Fibroblast of lung (primary cell): ENCODE data around the gene HYAL1. TPM values are rescaled to one million over a fixed set of nuclear protein-coding genes. Genes with fewer than 3 reads are reported as not detected.

Experiments
- DNase-seq, 2 donors: peaks; one replicate each; pipeline versions ENCODE4 v3.0.0 to v3.0.0-alpha.2; 2010; ENCODE audit warnings: low read depth in 2 of 2
- H2AFZ ChIP-seq: 2 replicates; pipeline ENCODE4 v1.5.1; 2012; ENCODE audit warnings: low read length, control low read depth, inconsistent platforms
- H3K27ac ChIP-seq: 2 replicates; pipeline ENCODE4 v1.5.1; 2011; ENCODE audit warnings: low read length, control low read depth; ENCODE audit not compliant: insufficient read depth
- H3K27me3 ChIP-seq: 2 replicates; pipeline ENCODE4 v1.5.1; 2011; ENCODE audit warnings: mild to moderate bottlenecking, low read length; ENCODE audit not compliant: control insufficient read depth, insufficient read depth
- H3K36me3 ChIP-seq: 2 replicates; pipeline ENCODE4 v1.5.1; 2011; ENCODE audit warnings: low read length; ENCODE audit not compliant: control insufficient read depth, insufficient read depth
- H3K4me1 ChIP-seq: 2 replicates; pipeline ENCODE4 v1.5.1; 2011; ENCODE audit warnings: low read length; ENCODE audit not compliant: control insufficient read depth, insufficient read depth; ENCODE audit errors: extremely low read depth
- H3K4me2 ChIP-seq: 2 replicates; pipeline ENCODE4 v1.5.1; 2011; ENCODE audit warnings: low read length, control low read depth; ENCODE audit not compliant: insufficient read depth; ENCODE audit errors: extremely low read depth
- H3K4me3 ChIP-seq, 4 experiments: fragments of 200-600 bp in 1 of 4; sonication (generic) in 1 of 4; replicated peaks in 1 of 4; 2 replicates each; pipeline ENCODE4 v1.5.1; 2011 to 2016; ENCODE audit warnings: low read length in 4 of 4, low read depth in 3 of 4, mild to moderate bottlenecking in 3 of 4, control low read depth in 2 of 4, inconsistent platforms in 1 of 4, mixed read lengths in 1 of 4; ENCODE audit not compliant: insufficient read depth in 1 of 4; ENCODE audit errors: control extremely low read depth in 1 of 4
- H3K79me2 ChIP-seq: 2 replicates; pipeline ENCODE4 v1.5.1; 2012; ENCODE audit warnings: mild to moderate bottlenecking, low read length, inconsistent platforms; ENCODE audit not compliant: control insufficient read depth, insufficient read depth
- H3K9ac ChIP-seq: 2 replicates; pipeline ENCODE4 v1.5.1; 2011; ENCODE audit warnings: mild to moderate bottlenecking, low read length, control low read depth; ENCODE audit not compliant: insufficient read depth
- H3K9me3 ChIP-seq: 2 replicates; pipeline ENCODE4 v1.5.1; 2012; ENCODE audit warnings: low read depth, low read length; ENCODE audit not compliant: control insufficient read depth, insufficient read depth
- H4K20me1 ChIP-seq: 2 replicates; pipeline ENCODE4 v1.5.1; 2011; ENCODE audit warnings: low read length; ENCODE audit not compliant: control insufficient read depth, insufficient read depth; ENCODE audit errors: extremely low read depth
- CTCF ChIP-seq, 2 donors: IDR thresholded peaks in 1 of 2; conservative IDR thresholded peaks in 1 of 2; 1 replicate in 1 of 2; 2 replicates in 1 of 2; pipeline ENCODE4 v1.5.1; 2011 to 2012; ENCODE audit warnings: low read length in 2 of 2, control low read depth in 1 of 2, inconsistent platforms in 1 of 2, low read depth in 1 of 2, mild to moderate bottlenecking in 1 of 2
- EZH2 ChIP-seq: IDR thresholded peaks from 2 replicates; pipeline ENCODE4 v1.5.1; 2012; ENCODE audit warnings: low read length, control low read depth, mild to moderate bottlenecking; ENCODE audit errors: missing control alignments
- polyA plus RNA-seq, 2 donors: library from polyadenylated mRNA; depleted of rRNA in 1 of 2; stranded (reverse) in 1 of 2; unstranded in 1 of 2; fragments of >200 nt; gene quantifications; 2 replicates each; pipeline ENCODE4 v1.2.1, GENCODE V29; 2011 to 2012; ENCODE audit warnings: missing spikeins in 1 of 2
- total RNA-seq: library from RNA; depleted of rRNA; stranded (reverse); fragments of >200 nt; gene quantifications from 2 replicates; pipeline ENCODE4 v1.2.1, GENCODE V29; 2014

Gene HYAL1
- total and polyA plus RNA-seq, 2 donors (not counting 1 experiment from before 2014, with no cell fraction given), result 1.3 to 2.5 TPM

- peaks cover 15% of the 10 kb centered on the region for H3K4me1 ChIP-seq
- no peaks in the 10 kb centered on the region for H3K79me2 ChIP-seq
- H3K4me2 ChIP-seq, result peak overlapping the region; percentile 93
- H3K4me3 ChIP-seq, result peak overlapping the region; percentile 65 to 92 (median 88)
- no peaks in the 10 kb centered on the region for H3K27me3 ChIP-seq
- H2AFZ ChIP-seq, result no peak overlapping the region
- H3K36me3 ChIP-seq, result peaks cover 2% of the 10 kb centered on the region
- no peak for DNase-seq
- TF ChIP-seq CTCF (conservative IDR thresholded peaks at IDR 0.05 in 1 of 2, IDR thresholded peaks at IDR 0.05 in 1 of 2; ENCODE audit: low read depth in 1 of 2, low read length in 2 of 2) (peak in 1 of 2 donors; percentile 17), EZH2 (no peak)
- no peaks in the 10 kb centered on the region for H4K20me1 ChIP-seq
- H3K9me3 ChIP-seq, result no peaks in the 10 kb centered on the region
- peak overlapping the region; percentile 92 for H3K27ac ChIP-seq
- H3K9ac ChIP-seq, result peak overlapping the region; percentile 84
These were observed 5.3 kb downstream of the HYAL1 start for GRCh38 chr3:50297896-50298725.

DNA sequence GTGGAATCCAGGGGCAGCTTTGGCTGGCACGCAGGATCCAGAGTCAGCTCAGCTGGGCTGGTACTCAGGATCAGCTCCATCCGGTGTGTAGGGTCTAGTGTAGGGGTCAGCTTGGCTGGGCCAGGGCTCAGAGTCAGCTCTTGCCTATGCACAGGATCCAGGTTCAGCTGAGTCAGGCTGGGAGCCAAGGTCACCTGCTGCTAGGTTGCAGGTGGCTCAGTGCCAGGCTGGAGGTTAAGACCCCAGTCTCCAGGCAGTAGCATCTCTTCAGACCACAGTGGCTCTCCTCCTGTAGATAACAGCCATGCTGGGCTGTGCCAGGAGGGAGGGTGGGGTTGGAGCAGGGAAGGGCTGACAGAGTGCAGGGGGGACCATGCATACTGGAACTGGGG lies 6.0 kb downstream of the HYAL1 start:
- Histone ChIP-seq H3K4me3 (no peak overlapping the region), H2AFZ (no peak overlapping the region), H3K27me3 (no peaks in the 10 kb centered on the region), H3K9me3 (no peaks in the 10 kb centered on the region), H3K79me2 (no peaks in the 10 kb centered on the region), H3K4me1 (peaks cover 20% of the 10 kb centered on the region), H3K4me2 (no peak overlapping the region), H4K20me1 (no peaks in the 10 kb centered on the region), H3K9ac (no peak overlapping the region), H3K27ac (no peak overlapping the region), H3K36me3 (peaks cover 2% of the 10 kb centered on the region)
- no peak for DNase-seq
- no peak for TF ChIP-seq EZH2
- TF ChIP-seq CTCF (conservative IDR thresholded peaks at IDR 0.05 in 1 of 2, IDR thresholded peaks at IDR 0.05 in 1 of 2; ENCODE audit: low read depth in 1 of 2, low read length in 2 of 2), result no peak

DNA sequence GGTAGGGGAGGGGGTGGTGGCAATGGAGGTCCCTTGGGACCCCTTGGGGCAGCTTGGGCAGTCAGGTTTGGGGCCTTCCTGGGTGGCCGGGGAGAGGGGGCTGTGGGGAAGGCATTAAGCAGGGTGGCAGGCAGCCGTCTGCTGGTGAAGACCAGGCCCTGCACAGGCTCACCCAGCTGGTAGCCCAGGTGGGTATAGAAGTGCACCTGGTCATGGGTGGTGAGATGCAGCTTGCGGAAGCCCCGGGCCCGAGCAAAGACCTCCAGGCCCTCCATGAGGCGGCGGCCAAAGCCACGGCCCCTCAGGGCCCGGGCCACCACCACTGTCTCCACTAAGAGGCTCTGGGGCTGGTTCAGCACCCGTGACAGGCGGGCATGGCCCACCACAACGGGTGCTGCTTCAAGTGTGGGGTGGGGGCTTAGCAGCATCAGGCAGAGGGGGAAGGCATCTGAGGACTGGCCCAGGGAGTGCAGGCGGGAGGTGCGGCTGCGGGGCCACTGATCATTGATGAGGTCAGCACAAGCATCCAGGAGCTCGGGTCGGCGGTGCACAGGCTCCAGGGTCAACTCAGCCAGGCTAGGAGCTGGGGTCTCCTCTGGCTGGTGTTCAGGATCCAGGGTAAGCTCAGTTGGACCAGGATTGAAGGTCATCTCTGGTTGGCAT lies 6.5 kb downstream of the HYAL1 start:
- peaks cover 2% of the 10 kb centered on the region for H3K36me3 ChIP-seq
- H3K4me3 ChIP-seq, result no peak overlapping the region
- H3K4me2 ChIP-seq, result no peak overlapping the region
- no peak overlapping the region for H3K27ac ChIP-seq
- H3K4me1 ChIP-seq, result peaks cover 20% of the 10 kb centered on the region
- no peak for DNase-seq
- TF ChIP-seq EZH2, result no peak
- TF ChIP-seq CTCF (conservative IDR thresholded peaks at IDR 0.05 in 1 of 2, IDR thresholded peaks at IDR 0.05 in 1 of 2; ENCODE audit: low read depth in 1 of 2, low read length in 2 of 2), result no peak
- no peaks in the 10 kb centered on the region for H4K20me1 ChIP-seq
- H3K79me2 ChIP-seq, result peaks cover under 1% of the 10 kb centered on the region
- H3K9ac ChIP-seq, result no peak overlapping the region
- H3K27me3 ChIP-seq, result no peaks in the 10 kb centered on the region
- no peak overlapping the region for H2AFZ ChIP-seq
- H3K9me3 ChIP-seq, result no peaks in the 10 kb centered on the region
